ENCODE results near the gene PIGL. TPM values are rescaled to one million over a fixed set of nuclear protein-coding genes. Genes with fewer than 3 reads are reported as not detected.

PIGL gene
- total RNA-seq, 1 donor from 2014 or later: 65.8 TPM

GRCh38 chr17:16282522-16282921 lies 65.5 kb downstream of the PIGL start:
- no peaks in the 10 kb centered on the region for H3K27me3 ChIP-seq
- no peak for TF ChIP-seq CTCF (IDR thresholded peaks at IDR 0.05)
- no peak for TF ChIP-seq POLR2A (IDR thresholded peaks at IDR 0.05)
- intact Hi-C loops (cut with DNase I): loop anchor here (10.0 kb wide), 1 partner anchor 152 kb away; no protein-coding TSS in a partner anchor
- H3K4me3 ChIP-seq: no peak overlapping the region
- no peak for DNase-seq (ENCODE audit: extremely low spot score in 2 of 2)
- H3K4me1 ChIP-seq: peaks cover 28% of the 10 kb centered on the region
- no peaks in the 10 kb centered on the region for H3K9me3 ChIP-seq
- no peak overlapping the region for H3K27ac ChIP-seq
- no peaks in the 10 kb centered on the region for H3K36me3 ChIP-seq

GRCh38 chr17:16283705-16284104 lies 66.7 kb downstream of the PIGL start:
- no peak overlapping the region for H3K27ac ChIP-seq
- DNase-seq (ENCODE audit: extremely low spot score in 2 of 2): no peak
- H3K4me3 ChIP-seq: no peak overlapping the region
- no peaks in the 10 kb centered on the region for H3K27me3 ChIP-seq
- no peaks in the 10 kb centered on the region for H3K36me3 ChIP-seq
- intact Hi-C loops (cut with DNase I): loop anchor here (10.0 kb wide), 1 partner anchor 151 kb away; no protein-coding TSS in a partner anchor
- TF ChIP-seq CTCF (IDR thresholded peaks at IDR 0.05) (no peak), POLR2A (IDR thresholded peaks at IDR 0.05) (no peak), POLR2AphosphoS5 (IDR thresholded peaks at IDR 0.05; ENCODE audit: insufficient read depth in 1 of 2, low read depth in 1 of 2) (no peak)
- peaks cover 35% of the 10 kb centered on the region for H3K4me1 ChIP-seq
- H3K9me3 ChIP-seq: no peaks in the 10 kb centered on the region

- no peak for DNase-seq (ENCODE audit: extremely low spot score in 2 of 2)
- TF ChIP-seq POLR2A (IDR thresholded peaks at IDR 0.05) (no peak), CTCF (IDR thresholded peaks at IDR 0.05) (no peak), POLR2AphosphoS5 (IDR thresholded peaks at IDR 0.05; ENCODE audit: insufficient read depth in 1 of 2, low read depth in 1 of 2) (no peak)
- H3K27me3 ChIP-seq: no peaks in the 10 kb centered on the region
- H3K27ac ChIP-seq: peak overlapping the region; percentile 95
- H3K4me3 ChIP-seq: peak overlapping the region; percentile 20 to 26
- H3K4me1 ChIP-seq: peaks cover 35% of the 10 kb centered on the region
- H3K36me3 ChIP-seq: no peaks in the 10 kb centered on the region
- H3K9me3 ChIP-seq: no peaks in the 10 kb centered on the region
- intact Hi-C loops (cut with DNase I): loop anchor here (5.0 to 10.0 kb wide), 2 partner anchors 67 to 149 kb away; partner anchors contain the start of gene CENPV
Observed at GRCh38 chr17:16285646-16286008, 68.6 kb downstream of the PIGL start.

- Histone ChIP-seq H3K27me3 (no peaks in the 10 kb centered on the region), H3K27ac (peak overlapping the region; percentile 95), H3K4me1 (peaks cover 35% of the 10 kb centered on the region), H3K4me3 (peak overlapping the region; percentile 20 to 26), H3K9me3 (no peaks in the 10 kb centered on the region), H3K36me3 (no peaks in the 10 kb centered on the region)
- intact Hi-C loops (cut with DNase I): loop anchor here (5.0 to 10.0 kb wide), 2 partner anchors 66 to 149 kb away; partner anchors contain the start of gene CENPV
- TF ChIP-seq CTCF (IDR thresholded peaks at IDR 0.05) (no peak), POLR2AphosphoS5 (IDR thresholded peaks at IDR 0.05; ENCODE audit: insufficient read depth in 1 of 2, low read depth in 1 of 2) (peak; percentile 68 to 92), POLR2A (IDR thresholded peaks at IDR 0.05) (peak in 1 of 2 donors; percentile 55)
- DNase-seq (ENCODE audit: extremely low spot score in 2 of 2): peak in 1 of 2 donors; percentile 97
Observed at GRCh38 chr17:16286009-16286946, 69.3 kb downstream of the PIGL start.
